Fibroblast of mammary gland (primary cell): ENCODE results near the gene OGDHL.

Experiments
- DNase-seq: peaks from one replicate; pipeline ENCODE4 v3.0.0-alpha.2; 2010; ENCODE audit warnings: low read depth
- H3K4me3 ChIP-seq: 2 replicates; pipeline ENCODE4 v1.5.1; 2011; ENCODE audit warnings: low read depth, mild to moderate bottlenecking, low read length, moderate library complexity; ENCODE audit not compliant: control insufficient read depth
- CTCF ChIP-seq: conservative IDR thresholded peaks from 2 replicates; pipeline ENCODE4 v1.5.1; 2011; ENCODE audit warnings: low read depth, low read length, inconsistent platforms; ENCODE audit not compliant: control insufficient read depth, insufficient read depth

The OGDHL gene

GRCh38 chr10:49761789-49762565 is at the start of gene OGDHL:
OGDHL (minus strand) TSS chr10:49762323; CDS start chr10:49758592, 3,731 bp downstream.
- H3K4me3 ChIP-seq = peak within 1 kb of the TSS; percentile 30
- peak; percentile 26 for DNase-seq
- TF ChIP-seq CTCF = no peak

DNA sequence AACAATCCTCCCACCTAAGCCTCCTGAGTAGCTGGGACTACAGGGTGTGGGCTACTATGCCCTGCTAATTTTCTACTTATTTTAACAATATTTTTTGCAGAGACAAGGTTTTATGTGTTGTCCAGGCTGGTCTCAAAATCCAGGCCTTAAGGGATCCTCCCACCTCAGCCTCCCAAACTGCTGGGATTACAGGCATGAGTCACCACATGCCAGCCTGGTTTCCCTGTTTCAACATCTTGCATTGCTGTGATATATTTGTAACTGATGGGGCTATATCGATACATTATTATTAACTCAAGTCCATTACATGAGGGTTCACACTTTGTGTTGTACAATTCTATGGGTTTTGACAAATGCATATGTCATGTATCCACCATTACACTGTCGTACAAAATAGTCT is 41.9 kb upstream of the OGDHL start:
- peak; percentile 3 for DNase-seq
- H3K4me3 ChIP-seq = no peak overlapping the region
- no peak for TF ChIP-seq CTCF

GRCh38 chr10:49798275-49798674 is 36.2 kb upstream of the OGDHL start:
- no peak for TF ChIP-seq CTCF
- no peak overlapping the region for H3K4me3 ChIP-seq
- no peak for DNase-seq

DNA sequence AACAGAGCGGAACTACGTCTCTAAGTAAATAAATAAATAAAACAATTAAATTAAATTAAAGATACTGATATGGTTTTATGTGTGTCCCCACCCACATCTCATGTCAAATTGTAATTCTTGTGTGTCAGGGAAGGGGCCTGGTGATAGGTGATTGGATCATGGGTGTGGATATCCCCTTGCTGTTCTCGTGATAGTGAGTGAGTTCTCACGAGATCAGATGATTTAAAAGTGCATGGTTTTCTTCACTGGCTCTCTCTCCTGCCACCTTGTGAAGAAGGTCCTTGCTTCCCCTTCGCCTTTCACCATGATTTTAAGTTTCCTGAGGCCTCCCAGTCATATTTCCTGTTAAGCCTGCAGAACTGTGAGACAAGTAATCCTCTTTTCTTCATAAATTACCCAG is 29.0 kb upstream of the OGDHL start:
- TF ChIP-seq CTCF = no peak
- no peak for DNase-seq

GRCh38 chr10:49784681-49785080 is 22.6 kb upstream of the OGDHL start:
- TF ChIP-seq CTCF = no peak
- no peak for DNase-seq
- no peak overlapping the region for H3K4me3 ChIP-seq

More for the DNA sequence above, 29.0 kb upstream of the OGDHL start:
- no peak overlapping the region for H3K4me3 ChIP-seq

DNA sequence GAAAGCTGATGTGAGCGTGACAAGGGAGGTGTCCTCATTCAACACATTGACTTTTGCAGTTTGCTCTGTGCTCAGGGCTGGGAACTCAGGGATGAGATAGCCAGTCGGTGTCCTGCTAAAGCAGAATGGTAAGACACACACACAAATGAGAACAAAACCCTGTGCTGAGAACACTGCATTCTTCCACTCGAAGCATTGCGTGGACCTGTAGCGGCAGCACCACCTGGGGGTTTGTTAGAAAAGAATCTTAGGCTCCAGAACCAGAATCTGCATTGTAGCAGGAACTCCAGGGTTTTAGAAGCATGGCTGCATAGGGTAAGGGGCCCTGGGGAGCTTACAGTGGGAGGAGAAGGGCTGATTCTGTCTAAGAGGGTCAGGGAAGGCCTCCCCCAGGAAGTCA is 21.5 kb upstream of the OGDHL start:
- TF ChIP-seq CTCF = no peak
- DNase-seq = no peak
- no peak overlapping the region for H3K4me3 ChIP-seq
